ENCODE measurements around the gene P4HA2.
"Not testable (repeated sequence)": the region's sequence is repeated elsewhere in the genome, so short reads cannot be mapped to it uniquely, and the experiment has no call there.

The P4HA2 gene

DNA sequence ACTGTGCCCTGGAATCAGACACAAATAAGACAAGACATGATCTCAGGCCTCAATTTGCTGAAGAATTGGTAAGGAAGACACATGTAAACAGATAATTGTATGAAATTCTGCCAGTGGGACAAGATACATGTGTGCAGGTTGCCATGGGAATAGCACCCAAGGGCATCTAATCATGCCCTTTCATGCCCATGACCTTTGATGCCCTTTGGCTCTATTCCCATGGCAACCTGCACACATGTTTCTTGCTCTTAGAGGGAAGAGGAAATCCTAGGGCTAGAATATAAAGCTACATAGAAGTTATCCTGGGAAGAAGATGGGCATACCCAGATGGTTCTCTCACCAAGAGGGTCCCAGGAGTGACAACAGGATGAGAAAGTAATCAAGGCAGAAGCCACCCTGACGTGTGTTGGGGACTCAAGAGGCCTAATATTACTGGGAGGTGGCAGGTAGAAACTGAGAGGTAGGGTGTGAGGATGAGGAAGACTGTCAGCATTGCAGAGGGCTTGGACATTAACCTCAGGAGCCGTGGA lies 34.4 kb downstream of the P4HA2 start:
- no peak for DNase-seq

DNA sequence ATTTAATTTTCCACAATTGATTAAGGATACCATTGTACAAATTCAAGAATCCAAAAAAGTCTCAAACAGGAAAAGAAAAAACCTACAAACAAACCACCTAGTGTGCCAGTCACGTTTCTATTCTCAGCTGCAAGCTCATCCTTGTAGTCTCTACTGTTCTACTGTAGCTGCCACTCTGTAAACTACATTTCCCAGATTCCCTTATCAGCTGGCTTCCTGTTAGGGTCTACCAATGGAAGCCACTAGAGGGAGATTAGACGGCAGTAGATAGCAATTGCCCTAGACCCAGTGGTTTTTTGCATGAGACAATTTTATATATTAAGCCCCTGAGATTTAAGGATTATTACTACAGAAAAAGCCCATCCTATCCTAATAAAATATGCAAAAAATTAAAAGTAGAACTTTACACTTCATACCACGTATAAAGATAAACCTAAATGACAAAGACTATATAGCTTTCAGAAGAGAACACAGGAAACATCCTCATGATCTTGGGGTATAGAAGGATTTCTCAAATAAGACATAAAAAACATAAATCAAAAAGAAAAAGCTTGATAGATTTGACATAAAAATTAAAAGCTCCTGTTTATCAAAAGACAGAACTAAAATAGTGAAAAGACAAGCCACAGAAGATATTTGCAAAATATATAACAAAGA lies 37.4 kb downstream of the P4HA2 start:
- DNase-seq: peak; percentile 28

DNA sequence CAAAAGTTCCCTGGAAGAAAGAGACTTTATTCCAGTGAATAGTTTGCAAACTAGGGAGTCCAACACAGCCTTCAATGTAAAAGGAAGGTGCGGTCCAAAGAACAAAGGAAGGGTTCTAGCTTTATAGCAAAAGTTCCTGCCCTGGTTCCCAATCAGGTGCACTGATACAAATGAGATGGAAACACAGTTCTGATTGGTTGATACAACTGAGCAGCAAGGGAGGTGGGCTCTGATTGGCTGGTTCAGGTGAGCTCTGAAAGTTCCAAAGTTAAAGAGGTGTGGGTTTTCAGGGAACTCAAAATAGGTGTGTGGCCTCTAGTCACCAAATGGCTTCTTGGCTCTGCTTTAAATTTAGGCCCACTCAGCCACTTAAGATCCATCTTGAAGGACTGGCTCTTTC lies 43.1 kb downstream of the P4HA2 start:
- DNase-seq: no peak

DNA sequence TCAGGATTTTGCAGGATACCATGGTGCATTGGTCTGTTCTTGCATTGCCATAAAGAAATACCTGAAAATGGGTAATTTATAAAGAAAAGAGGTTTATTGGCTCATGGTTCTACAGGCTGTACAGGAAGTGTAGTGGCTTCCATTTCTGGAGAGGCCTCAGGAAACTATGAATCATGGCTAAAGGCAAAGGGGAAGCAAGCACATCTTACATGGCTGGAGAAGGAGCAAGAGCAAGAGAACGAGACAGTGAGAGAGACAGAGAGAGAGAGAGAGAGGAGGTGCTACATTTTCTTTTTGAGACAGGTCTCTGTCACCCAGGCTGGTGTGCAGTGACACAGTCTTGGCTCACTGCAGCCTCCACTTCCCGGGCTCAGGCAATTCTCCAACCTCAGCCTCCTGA lies 43.9 kb downstream of the P4HA2 start:
- no peak for DNase-seq

DNA sequence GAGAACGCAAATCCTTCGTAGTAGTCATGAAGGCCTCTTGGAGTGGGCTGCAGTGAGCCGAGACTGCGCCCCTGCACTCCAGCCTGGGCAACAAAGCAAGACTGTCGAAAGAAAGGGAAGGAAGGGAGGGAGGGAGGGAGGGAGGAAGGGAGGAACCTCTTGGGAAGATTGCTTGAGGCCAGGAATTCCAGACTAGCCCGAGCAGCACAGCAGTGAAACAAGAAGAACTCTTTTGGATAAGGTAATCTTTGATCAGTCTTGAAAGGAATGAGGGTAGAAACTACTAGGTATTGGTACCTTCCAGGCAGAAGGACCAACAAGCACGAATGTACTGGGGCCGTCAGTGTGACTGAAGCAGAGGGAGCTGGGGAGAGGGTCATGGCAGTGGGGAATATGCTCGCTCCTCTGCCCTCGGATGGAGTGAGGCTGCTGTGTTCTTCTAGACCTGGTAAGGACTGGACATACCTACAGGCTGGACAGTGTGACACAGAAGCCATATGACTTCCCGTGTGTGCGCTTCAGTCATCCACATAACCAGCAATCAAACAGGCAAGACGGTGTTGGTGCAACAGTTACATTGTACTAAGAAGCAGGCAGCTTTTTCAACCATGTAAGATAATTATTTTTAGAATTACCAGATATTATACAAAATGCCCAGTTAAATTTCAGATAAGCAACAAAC lies 45.2 kb downstream of the P4HA2 start:
- DNase-seq: no peak

DNA sequence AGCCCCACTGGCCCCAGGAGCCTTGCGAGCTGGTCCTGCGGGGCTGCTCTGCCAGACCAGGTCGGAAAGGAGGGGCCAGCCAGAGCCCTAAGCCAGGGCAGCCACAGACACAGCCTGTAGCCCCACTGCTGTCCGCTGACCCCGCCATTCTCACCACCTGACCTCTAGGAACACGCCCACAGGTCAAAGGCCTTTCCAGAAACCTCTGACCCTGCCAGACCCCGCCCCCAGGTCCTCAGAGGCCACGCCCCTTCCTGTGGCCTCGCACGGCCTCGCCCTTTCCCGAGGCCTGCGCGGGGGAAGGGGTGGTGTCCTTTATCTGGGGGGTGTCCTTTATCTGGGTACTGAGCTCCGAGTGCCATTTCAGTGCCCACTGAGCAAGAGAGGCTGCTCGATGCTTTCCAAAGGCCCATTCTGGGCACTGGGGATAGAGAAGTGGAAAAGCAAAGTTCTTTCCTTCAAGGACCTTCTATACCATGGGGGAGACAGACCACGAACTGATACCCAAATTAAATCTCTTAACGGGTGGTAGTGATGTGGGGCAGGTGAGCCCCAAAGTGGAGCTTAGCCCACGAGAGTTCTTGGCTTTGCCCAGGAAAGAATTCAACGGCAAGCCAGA lies 46.5 kb downstream of the P4HA2 start:
- no peak for DNase-seq

DNA sequence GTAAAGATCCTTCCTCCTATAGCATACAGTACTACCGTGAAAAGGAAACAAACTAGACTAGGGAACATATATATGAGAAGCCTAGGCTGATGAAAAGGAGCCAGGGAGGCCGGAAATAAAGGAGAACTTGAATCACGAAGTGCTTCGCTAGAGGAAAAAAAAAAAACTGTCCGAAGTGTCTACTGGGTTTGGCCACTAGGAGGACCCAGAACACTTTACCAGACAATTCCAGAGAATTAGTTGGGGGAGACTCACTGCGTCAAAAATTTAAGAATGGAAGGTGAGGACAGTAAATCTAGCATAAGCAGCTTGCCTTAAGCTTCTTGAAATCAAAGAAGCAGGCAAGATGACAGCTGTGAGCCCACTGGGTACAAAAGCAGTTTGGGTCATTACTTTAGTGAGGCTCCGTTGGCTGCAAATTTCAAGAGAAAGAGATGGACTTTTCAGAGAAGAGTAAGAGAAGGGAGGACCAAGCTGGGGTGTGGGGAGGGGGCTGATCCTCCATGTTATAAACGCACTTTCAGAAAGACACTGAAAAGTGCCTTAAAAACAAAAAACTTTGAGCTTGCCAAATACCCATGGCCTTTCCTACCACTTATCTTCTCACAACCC lies 47.4 kb downstream of the P4HA2 start:
- DNase-seq: no peak

DNA sequence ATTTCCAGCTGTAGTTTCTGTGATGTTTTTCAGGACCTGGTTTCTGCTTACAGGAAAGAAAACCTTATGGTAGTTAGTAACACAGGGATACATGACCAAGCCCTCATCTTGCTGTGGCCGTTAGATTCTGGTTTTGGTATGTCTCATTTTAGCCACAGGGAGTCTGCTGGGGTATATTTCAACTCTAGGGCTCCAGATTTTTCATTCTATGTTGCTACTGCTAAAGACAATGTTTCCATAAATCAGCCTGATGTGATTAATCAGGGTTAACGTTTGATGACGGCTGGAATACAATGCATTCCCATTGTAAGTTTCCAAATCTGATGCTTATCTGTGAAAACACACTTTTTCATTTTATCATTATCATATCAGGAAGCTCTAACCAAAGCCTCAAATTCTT lies 48.2 kb downstream of the P4HA2 start:
- no peak for DNase-seq

DNA sequence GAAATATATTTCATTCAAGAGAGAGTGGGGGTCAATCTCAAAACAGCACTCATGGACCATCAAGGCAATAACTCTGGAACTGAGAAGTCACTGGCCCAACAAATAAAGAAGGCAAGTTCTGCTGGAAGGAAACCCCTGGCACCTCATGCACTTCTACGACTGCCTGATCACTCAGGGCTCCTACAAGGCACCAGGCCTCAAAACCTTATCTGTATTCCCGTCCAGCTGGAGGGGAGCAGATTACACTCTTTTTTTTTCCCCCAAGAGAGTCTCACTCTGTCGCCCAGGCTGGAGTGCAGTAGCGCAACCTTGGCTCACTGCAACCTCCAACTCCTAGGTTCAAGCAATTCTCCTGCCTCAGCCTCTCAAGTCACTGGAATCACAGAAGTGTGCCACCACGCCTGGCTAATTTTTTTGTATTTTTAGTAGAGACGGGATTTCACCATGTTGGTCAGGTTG lies 49.9 kb downstream of the P4HA2 start:
- DNase-seq: no peak

DNA sequence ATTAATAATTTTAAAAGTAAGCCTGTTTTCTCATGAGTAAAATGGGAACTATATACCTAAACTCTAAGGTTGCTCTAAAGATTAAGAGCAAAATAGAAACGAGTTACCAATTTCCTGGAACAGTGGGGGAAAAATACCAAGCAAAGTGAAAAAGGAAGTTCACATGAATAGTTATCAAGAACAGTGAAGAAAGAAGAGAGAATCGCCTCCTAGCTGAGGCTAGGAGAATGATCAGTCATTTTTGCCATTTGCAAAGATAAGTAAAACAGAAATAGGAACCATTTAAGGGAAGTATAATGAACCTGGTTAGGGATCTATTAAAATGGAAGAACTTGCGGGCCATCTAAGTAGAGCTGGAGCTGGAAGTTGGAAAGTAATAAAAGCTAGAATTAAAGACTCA lies 50.7 kb downstream of the P4HA2 start:
- no peak for DNase-seq

DNA sequence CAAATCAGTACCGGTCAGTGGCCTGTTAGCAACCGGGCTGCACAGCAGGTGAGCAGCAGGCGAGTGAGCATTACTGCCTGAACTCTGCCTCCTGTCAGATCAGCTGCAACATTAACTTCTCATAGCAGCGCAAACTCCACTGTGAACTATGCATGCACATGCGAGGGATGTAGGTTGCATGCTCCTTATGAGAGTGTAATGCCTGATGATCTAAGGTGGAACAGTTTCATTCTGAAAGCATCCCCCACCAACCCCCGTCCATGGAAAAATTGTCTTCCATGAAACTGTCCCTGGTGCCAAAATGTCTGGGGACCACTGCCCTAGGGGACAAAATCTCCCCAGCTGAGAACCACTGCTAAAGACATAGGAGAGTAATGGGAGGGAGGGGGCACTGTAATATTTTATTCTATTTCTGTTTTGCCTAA lies 51.1 kb downstream of the P4HA2 start:
- DNase-seq: no peak

DNA sequence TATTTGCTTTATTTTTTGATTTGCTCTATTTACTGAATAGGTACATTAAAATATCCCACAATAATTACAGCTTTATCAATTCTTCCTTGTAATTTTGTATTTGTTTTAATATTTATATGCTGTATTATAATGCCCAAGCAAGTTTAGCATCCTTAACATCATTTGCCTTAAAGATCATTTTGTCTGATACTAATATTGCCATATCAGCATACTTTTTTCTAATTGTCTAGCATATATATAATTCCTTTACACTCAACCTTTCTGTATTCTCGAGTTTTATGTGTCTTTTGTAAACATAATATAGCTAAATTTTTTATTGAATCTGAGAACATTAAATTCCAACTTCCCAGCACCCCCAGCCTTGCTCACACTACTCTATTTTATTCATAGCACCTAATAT lies 64.7 kb downstream of the P4HA2 start:
- no peak for DNase-seq

DNA sequence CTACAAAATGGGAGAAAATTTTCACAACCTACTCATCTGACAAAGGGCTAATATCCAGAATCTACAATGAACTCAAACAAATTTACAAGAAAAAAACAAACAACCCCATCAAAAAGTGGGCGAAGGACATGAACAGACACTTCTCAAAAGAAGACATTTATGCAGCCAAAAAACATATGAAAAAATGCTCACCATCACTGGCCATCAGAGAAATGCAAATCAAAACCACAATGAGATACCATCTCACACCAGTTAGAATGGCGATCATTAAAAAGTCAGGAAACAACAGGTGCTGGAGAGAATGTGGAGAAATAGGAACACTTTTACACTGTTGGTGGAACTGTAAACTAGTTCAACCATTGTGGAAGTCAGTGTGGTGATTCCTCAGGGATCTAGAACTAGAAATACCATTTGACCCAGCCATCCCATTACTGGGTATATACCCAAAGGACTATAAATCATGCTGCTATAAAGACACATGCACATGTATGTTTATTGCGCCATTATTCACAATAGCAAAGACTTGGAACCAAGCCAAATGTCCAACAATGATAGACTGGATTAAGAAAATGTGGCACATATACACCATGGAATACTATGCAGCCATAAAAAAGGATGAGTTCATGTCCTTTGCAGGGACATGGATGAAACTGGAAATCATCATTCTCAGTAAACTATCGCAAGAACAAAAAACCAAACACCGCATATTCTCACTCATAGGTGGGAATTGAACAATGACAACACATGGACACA lies 65.9 kb downstream of the P4HA2 start:
- not testable (repeated sequence) for DNase-seq

DNA sequence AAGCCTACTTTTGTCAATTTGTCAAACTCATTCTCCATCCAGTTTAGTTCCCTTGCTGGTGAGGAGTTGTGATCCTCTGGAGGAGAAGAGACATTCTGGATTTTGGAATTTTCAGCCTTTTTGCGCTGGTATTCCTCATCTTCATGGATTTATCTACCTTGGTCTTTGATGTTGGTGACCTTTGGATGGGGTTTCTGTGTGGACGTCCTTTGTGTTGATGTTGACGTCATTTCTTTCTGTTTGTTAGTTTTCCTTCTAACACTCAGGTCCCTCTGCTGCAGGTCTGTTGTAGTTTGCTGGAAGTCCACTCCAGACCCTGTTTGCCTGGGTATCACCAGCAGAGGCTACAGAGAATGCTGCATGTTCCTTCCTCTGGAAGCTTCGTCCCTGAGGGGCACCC lies 71.2 kb downstream of the P4HA2 start:
- DNase-seq: no peak

DNA sequence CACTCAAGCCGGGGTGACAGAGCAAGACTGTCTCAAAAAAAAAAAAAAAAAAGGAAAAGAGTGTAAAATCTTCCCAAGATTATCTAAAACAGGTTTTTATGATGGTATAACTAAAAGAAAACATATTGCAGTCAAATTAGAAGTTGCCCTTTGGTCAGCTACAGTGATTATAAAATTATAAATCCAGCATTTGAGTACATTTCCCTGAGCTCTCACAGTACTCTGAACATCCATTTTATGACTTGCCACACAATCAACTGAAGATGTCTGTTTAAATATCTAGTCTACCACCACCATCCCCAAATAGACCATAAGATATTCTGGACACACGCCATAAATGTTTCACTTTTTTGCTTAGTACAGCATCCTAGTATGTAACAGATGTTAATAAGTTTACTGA lies 77.1 kb downstream of the P4HA2 start:
- no peak for DNase-seq

DNA sequence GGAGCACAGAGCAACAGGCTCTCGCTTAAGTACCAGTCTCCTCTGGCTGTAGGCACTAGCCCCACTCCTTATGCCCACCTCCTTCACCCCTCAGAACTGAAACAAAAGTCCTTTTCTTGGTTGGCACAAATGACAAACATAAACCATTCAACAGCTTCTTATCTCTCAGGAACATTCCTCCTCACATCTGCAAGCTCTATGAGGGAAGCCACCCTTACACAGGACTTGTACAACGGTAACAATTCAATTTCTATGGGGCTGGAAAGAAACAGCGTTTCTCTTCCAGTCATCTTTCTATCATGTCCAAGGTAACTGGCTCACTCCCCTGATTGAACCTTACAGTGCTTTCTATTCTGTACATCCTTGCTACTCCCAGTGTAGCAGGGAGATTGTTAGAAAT lies 80.0 kb downstream of the P4HA2 start:
- DNase-seq: no peak

DNA sequence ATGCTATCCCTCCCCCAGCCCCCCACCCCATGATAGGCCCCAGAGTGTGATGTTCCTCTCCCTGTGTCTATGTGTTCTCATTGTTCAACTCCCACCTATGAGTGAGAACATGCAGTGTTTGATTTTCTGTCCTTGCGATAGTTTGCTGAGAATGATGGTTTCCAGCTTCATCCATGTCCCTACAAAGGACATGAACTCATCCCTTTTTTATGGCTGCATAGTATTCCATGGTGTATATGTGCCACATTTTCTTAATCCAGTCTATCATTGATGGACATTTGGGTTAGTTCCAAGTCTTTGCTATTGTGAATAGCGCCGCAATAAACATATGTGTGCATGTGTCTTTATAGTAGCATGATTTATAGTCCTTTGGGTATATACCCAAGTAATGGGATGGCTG lies 82.3 kb downstream of the P4HA2 start:
- not testable (repeated sequence) for DNase-seq

DNA sequence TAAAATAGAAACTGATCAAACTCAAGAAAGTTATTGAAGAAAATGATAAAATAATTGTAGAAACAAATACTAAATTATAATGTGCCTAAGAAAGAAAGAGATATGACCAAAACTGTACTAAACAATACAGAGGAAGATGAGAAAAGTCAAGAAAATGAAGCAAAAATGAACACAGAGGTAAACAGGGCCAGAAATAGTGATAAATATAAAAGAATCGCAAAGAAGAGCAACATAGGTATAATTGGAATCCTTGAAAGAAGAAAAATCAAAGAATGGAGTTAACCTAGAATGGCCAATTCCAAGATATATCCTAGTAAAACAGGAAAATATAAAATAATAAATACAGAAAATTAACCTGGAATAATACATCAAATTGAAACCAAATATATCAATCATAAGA lies 84.5 kb downstream of the P4HA2 start:
- DNase-seq: no peak

DNA sequence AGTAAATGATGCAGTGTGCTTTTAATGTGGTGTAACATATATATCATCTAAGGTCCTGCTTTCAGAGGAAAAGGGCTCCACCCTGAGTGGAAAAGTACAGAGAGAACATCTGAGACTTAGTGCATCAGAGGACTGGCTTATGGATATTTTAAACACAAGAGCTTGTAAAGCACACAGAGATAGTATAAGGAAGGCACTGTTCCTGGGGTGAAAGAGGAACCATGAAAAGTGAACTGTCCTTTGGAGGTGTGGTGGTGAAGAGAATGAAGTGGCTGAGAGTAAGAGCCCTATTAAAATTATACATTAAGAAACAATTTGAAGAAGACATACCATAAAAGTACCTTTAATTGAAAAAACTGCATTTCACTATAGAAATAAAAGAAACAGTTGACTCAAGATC lies 85.2 kb downstream of the P4HA2 start:
- DNase-seq: no peak
